Activated CD8-positive, alpha-beta memory T cell treated with anti-CD3 and anti-CD28 coated beads, Interleukin-2, amount 50 U/mL, for 4 hours (primary cell): Measurements from ENCODE around the gene EFNA1.
"Not testable (repeated sequence)": the region's sequence is repeated elsewhere in the genome, so short reads cannot be mapped to it uniquely, and the experiment has no call there.

Source experiments
- DNase-seq: peaks from one replicate; pipeline ENCODE4 v3.0.0-alpha.2; 2020

EFNA1 gene

GRCh38 chr1:155160128-155160527, 32.5 kb downstream of the EFNA1 start:
- no peak for DNase-seq

- DNase-seq, result not testable (repeated sequence)
Observed at GRCh38 chr1:155162631-155163030, 35.0 kb downstream of the EFNA1 start.

GRCh38 chr1:155163785-155164184, 36.1 kb downstream of the EFNA1 start:
- DNase-seq, result not testable (repeated sequence)

- not testable (repeated sequence) for DNase-seq
Observed at GRCh38 chr1:155164625-155165024, 36.9 kb downstream of the EFNA1 start.

- no peak for DNase-seq
Observed at GRCh38 chr1:155166051-155166470, 38.4 kb downstream of the EFNA1 start.

GRCh38 chr1:155166471-155167165, 38.9 kb downstream of the EFNA1 start:
- no peak for DNase-seq

GRCh38 chr1:155167166-155168104, 39.8 kb downstream of the EFNA1 start:
- DNase-seq, result peak; percentile 84

- not testable (repeated sequence) for DNase-seq
Observed at GRCh38 chr1:155168105-155168445, 40.4 kb downstream of the EFNA1 start.

- no peak for DNase-seq
Observed at GRCh38 chr1:155168456-155169210, 41.0 kb downstream of the EFNA1 start.

- DNase-seq, result no peak
Observed at GRCh38 chr1:155169541-155169940, 41.9 kb downstream of the EFNA1 start.

- no peak for DNase-seq
Observed at GRCh38 chr1:155170101-155170785, 42.6 kb downstream of the EFNA1 start.

GRCh38 chr1:155170806-155171205, 43.1 kb downstream of the EFNA1 start:
- no peak for DNase-seq

GRCh38 chr1:155171836-155172731, 44.4 kb downstream of the EFNA1 start:
- no peak for DNase-seq

- peak; percentile 92 for DNase-seq
Observed at GRCh38 chr1:155172732-155173477, 45.2 kb downstream of the EFNA1 start, which contains the start of gene KRTCAP2. Gene KRTCAP2, minus strand, starts transcription at chr1:155173304. Its CDS starts 80 bp downstream, at chr1:155173224.

- peak; percentile 69 for DNase-seq
Observed at GRCh38 chr1:155173478-155174323, 46.0 kb downstream of the EFNA1 start, which contains the start of gene TRIM46. Gene TRIM46, plus strand, starts transcription at chr1:155173849. Its CDS starts 118 bp downstream, at chr1:155173967.

GRCh38 chr1:155174324-155175280, 46.9 kb downstream of the EFNA1 start:
- peak; percentile 52 for DNase-seq

GRCh38 chr1:155175281-155175926, 47.7 kb downstream of the EFNA1 start:
- no peak for DNase-seq

- DNase-seq, result no peak
Observed at GRCh38 chr1:155175927-155176371, 48.3 kb downstream of the EFNA1 start.
